OCI-LY7 (cell line): ENCODE measurements around the gene PLCL1. TPM values are rescaled to one million over a fixed set of nuclear protein-coding genes. Genes with fewer than 3 reads are reported as not detected.

Experiments
- BruUV-seq: library from RNA; stranded (reverse); fragments of 400-500 nt; replicated peaks from 2 replicates; lab custom pipeline; 2021; lab: Mats Ljungman, UMichigan
- CTCF ChIA-PET: fragments of 300-600 bp; sonication (Branson Sonifier 250); formaldehyde crosslinking; loops from one replicate; lab custom pipeline; 2022; ENCODE audit warnings: antibody characterized with exemption; ENCODE audit not compliant: unreplicated experiment; lab: Charles Lee
- POLR2A ChIA-PET: fragments of 300-600 bp; sonication (Branson Sonifier 250); formaldehyde crosslinking; loops from one replicate; lab custom pipeline; 2022; ENCODE audit warnings: antibody characterized with exemption; lab: Charles Lee
- DNase-seq: peaks from one replicate; pipeline ENCODE4 v3.0.0-alpha.2; 2015; ENCODE audit warnings: low spot score
- H2AFZ ChIP-seq: fragments of 200-600 bp; sonication (generic), shearing (Covaris generic); 2 replicates; pipeline ENCODE4 v1.6.1; 2014; ENCODE audit warnings: mild to moderate bottlenecking, antibody characterized with exemption, low read length, moderate library complexity
- H3K27ac ChIP-seq: fragments of 200-600 bp; sonication (generic); 2 replicates; pipeline ENCODE4 v1.5.1; 2014; ENCODE audit warnings: mixed run types, low read depth, mild to moderate bottlenecking, moderate library complexity, low read length, inconsistent platforms; ENCODE audit not compliant: poor library complexity, severe bottlenecking
- H3K36me3 ChIP-seq: fragments of 200-600 bp; sonication (generic); 2 replicates; pipeline ENCODE4 v1.6.1; 2014; ENCODE audit warnings: mild to moderate bottlenecking, antibody characterized with exemption, low read length, moderate library complexity, mixed read lengths; ENCODE audit not compliant: insufficient read depth
- H3K4me1 ChIP-seq: fragments of 200-600 bp; sonication (generic); 2 replicates; pipeline ENCODE4 v1.5.1; 2014; ENCODE audit warnings: mild to moderate bottlenecking, low read length; ENCODE audit not compliant: insufficient read depth, poor library complexity, severe bottlenecking
- H3K4me2 ChIP-seq: fragments of 200-600 bp; sonication (generic); 2 replicates; pipeline ENCODE4 v1.6.1; 2014; ENCODE audit warnings: mild to moderate bottlenecking, low read length
- H3K4me3 ChIP-seq: fragments of 200-600 bp; sonication (generic); 2 replicates; pipeline ENCODE4 v1.5.1; 2014; ENCODE audit warnings: mild to moderate bottlenecking, low read depth, low read length; ENCODE audit not compliant: poor library complexity, severe bottlenecking
- H3K79me2 ChIP-seq: fragments of 200-600 bp; sonication (generic); 2 replicates; pipeline ENCODE4 v1.6.1; 2016; ENCODE audit warnings: low read depth, mild to moderate bottlenecking, low read length, moderate library complexity, mixed read lengths; ENCODE audit not compliant: insufficient read depth
- H3K9me2 ChIP-seq: fragments of 200-600 bp; sonication (generic); 2 replicates; pipeline ENCODE4 v1.6.1; 2016; ENCODE audit warnings: mild to moderate bottlenecking, low read length, mixed read lengths; ENCODE audit not compliant: insufficient read depth
- H3K9me3 ChIP-seq: fragments of 200-600 bp; sonication (generic); 2 replicates; pipeline ENCODE4 v1.6.1; 2014; ENCODE audit warnings: mild to moderate bottlenecking, mixed run types, low read length, mixed read lengths
- H4K20me1 ChIP-seq: fragments of 200-600 bp; sonication (generic); 2 replicates; pipeline ENCODE4 v1.6.1; 2014; ENCODE audit warnings: mild to moderate bottlenecking, antibody characterized with exemption, low read length, moderate library complexity, mixed read lengths; ENCODE audit not compliant: insufficient read depth
- CTCF ChIP-seq: fragments of 200-600 bp; sonication (generic); conservative IDR thresholded peaks from 2 replicates; pipeline ENCODE4 v1.5.1; 2014; ENCODE audit warnings: mild to moderate bottlenecking, antibody characterized with exemption, low read length, moderate library complexity, mixed read lengths
- EZH2phosphoT487 ChIP-seq: fragments of 200-600 bp; sonication (generic); IDR thresholded peaks from 2 replicates; pipeline ENCODE4 v1.6.1; 2018; ENCODE audit warnings: low read depth, borderline replicate concordance, mild to moderate bottlenecking, mixed run types, antibody characterized with exemption, low read length, moderate library complexity, mixed read lengths
- intact Hi-C: fragments of 100-400 bp; cut with micrococcal nuclease; formaldehyde crosslinking; loops from one replicate; pipeline ENCODE4 v1.10.0; 2022; ENCODE audit not compliant: unreplicated experiment
- total RNA-seq, 2 experiments: library from RNA; depleted of rRNA in 1 of 2; stranded (reverse); fragments of >200 nt in 1 of 2; shearing (Covaris generic) in 1 of 2; gene quantifications; 2 replicates each; pipeline ENCODE4 v1.2.3, GENCODE V29; 2014 to 2022

PLCL1 gene
- total RNA-seq, 2 experiments from 2014 or later: 0.03 TPM; not detected in 1

GRCh38 chr2:197871780-197872456 is 67.5 kb downstream of the PLCL1 start:
- Histone ChIP-seq H3K9me2 (no peaks in the 10 kb centered on the region), H3K9me3 (no peaks in the 10 kb centered on the region), H3K4me1 (no peaks in the 10 kb centered on the region), H4K20me1 (no peaks in the 10 kb centered on the region), H3K27ac (no peak overlapping the region), H3K36me3 (no peaks in the 10 kb centered on the region), H3K4me2 (no peak overlapping the region), H3K4me3 (no peak overlapping the region), H3K79me2 (no peaks in the 10 kb centered on the region), H2AFZ (no peak overlapping the region)
- TF ChIP-seq EZH2phosphoT487 (no peak), CTCF (no peak)
- POLR2A ChIA-PET: interaction anchor here (0.6 kb wide), 2 partner anchors 22 to 70 kb away, joined by 3 to 4 read pairs; no protein-coding TSS in a partner anchor
- DNase-seq: no peak
- CTCF ChIA-PET: no interaction called here
- BruUV-seq: no TSS peak
- intact Hi-C loops: no loop called here

DNA sequence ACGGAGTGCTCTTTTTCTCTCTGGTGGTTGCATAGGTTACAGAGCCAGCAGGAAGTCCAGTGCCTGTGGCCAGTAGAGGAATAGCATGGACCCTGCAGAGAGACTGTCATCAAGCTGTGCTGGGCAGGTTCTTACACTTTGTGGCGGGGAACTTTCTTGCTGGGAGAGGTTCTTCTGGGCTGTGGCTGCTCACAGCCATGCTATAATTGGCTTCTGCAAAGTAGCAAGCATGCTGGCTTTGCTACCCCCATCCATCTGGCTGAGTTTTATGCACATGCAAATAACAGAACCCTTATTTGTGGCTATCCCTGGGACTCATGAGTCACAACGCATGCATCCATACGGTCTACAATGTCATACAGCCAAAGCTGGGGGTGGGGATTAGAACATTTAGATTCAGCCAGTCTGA is 68.9 kb downstream of the PLCL1 start:
- BruUV-seq: no TSS peak

More for the DNA sequence above, 68.9 kb downstream of the PLCL1 start:
- Histone ChIP-seq H3K9me2 (no peaks in the 10 kb centered on the region), H3K4me3 (no peak overlapping the region), H3K4me1 (no peaks in the 10 kb centered on the region), H3K4me2 (no peak overlapping the region), H4K20me1 (no peaks in the 10 kb centered on the region), H3K36me3 (no peaks in the 10 kb centered on the region), H3K79me2 (no peaks in the 10 kb centered on the region), H3K9me3 (no peaks in the 10 kb centered on the region), H3K27ac (no peak overlapping the region), H2AFZ (no peak overlapping the region)
- no peak for TF ChIP-seq EZH2phosphoT487
- no peak for TF ChIP-seq CTCF
- ChIA-PET CTCF (no interaction called here), POLR2A (no interaction called here)
- intact Hi-C loops: no loop called here
- no peak for DNase-seq
